GM23338 (cell line): ENCODE data around the gene PPP1CA. TPM values are rescaled to one million over a fixed set of nuclear protein-coding genes. Genes with fewer than 3 reads are reported as not detected.

Source experiments
- ATAC-seq: fragments of 200-7000 bp; cut with Tn5 transposase; 3 replicates; pipeline ENCODE4 v1.9.1; 2020
- DNase-seq: peaks from one replicate; pipeline ENCODE4 v3.0.0-alpha.2; 2015; ENCODE audit warnings: low spot score
- H2AFZ ChIP-seq: fragments of 200-600 bp; sonication (generic); 2 replicates; pipeline ENCODE4 v1.8.0; 2016; ENCODE audit warnings: antibody characterized with exemption, mild to moderate bottlenecking, moderate library complexity
- H3F3A ChIP-seq: fragments of 200-600 bp; sonication (generic); replicated peaks from 2 replicates; pipeline ENCODE4 v1.8.0; 2017; ENCODE audit warnings: antibody characterized with exemption, mixed run types, low read depth
- H3K27ac ChIP-seq: fragments of 200-600 bp; sonication (generic); 2 replicates; pipeline ENCODE4 v1.6.1; 2016; ENCODE audit warnings: low read depth
- H3K27me3 ChIP-seq: fragments of 200-600 bp; sonication (generic); 2 replicates; pipeline ENCODE4 v1.8.0; 2016; ENCODE audit warnings: mild to moderate bottlenecking, mixed run types, moderate library complexity; ENCODE audit not compliant: insufficient read depth
- H3K36me3 ChIP-seq: fragments of 200-600 bp; sonication (generic); 2 replicates; pipeline ENCODE4 v1.8.0; 2016; ENCODE audit warnings: mild to moderate bottlenecking; ENCODE audit not compliant: insufficient read depth
- H3K4me1 ChIP-seq: fragments of 200-600 bp; sonication (generic); 2 replicates; pipeline ENCODE4 v1.8.0; 2016; ENCODE audit warnings: mild to moderate bottlenecking, moderate library complexity; ENCODE audit not compliant: insufficient read depth
- H3K4me2 ChIP-seq: fragments of 200-600 bp; sonication (generic); 2 replicates; pipeline ENCODE4 v1.7.1; 2017; ENCODE audit warnings: mixed run types
- H3K4me3 ChIP-seq: fragments of 200-600 bp; sonication (generic); 2 replicates; pipeline ENCODE4 v1.6.1; 2016; ENCODE audit warnings: mixed run types
- H3K79me2 ChIP-seq: fragments of 200-600 bp; sonication (generic); replicated peaks from 2 replicates; pipeline ENCODE4 v1.8.0; 2017; ENCODE audit warnings: mild to moderate bottlenecking; ENCODE audit not compliant: insufficient read depth
- H3K9me2 ChIP-seq: fragments of 200-600 bp; sonication (generic); 2 replicates; pipeline ENCODE4 v1.8.0; 2017; ENCODE audit not compliant: insufficient read depth
- H4K20me1 ChIP-seq: fragments of 200-600 bp; sonication (generic); replicated peaks from 2 replicates; pipeline ENCODE4 v1.8.0; 2017; ENCODE audit warnings: mild to moderate bottlenecking; ENCODE audit not compliant: insufficient read depth
- H3K27ac Mint-ChIP-seq: 2 replicates; pipeline ENCODE4 v1.8.0; 2020; ENCODE audit warnings: inconsistent platforms, mild to moderate bottlenecking, moderate library complexity, mixed read lengths
- H3K27me3 Mint-ChIP-seq: 3 replicates; pipeline ENCODE4 v1.8.0; 2022; ENCODE audit warnings: low read depth, mild to moderate bottlenecking, moderate library complexity, mixed read lengths, inconsistent platforms; ENCODE audit not compliant: insufficient read depth, poor library complexity
- H3K36me3 Mint-ChIP-seq: 3 replicates; pipeline ENCODE4 v1.8.0; 2021; ENCODE audit warnings: low read depth, mild to moderate bottlenecking, inconsistent platforms, moderate library complexity, mixed read lengths
- H3K4me1 Mint-ChIP-seq: 3 replicates; pipeline ENCODE4 v1.8.0; 2020; ENCODE audit warnings: mild to moderate bottlenecking, inconsistent platforms, mixed read lengths
- H3K4me3 Mint-ChIP-seq: 3 replicates; pipeline ENCODE4 v1.8.0; 2021; ENCODE audit warnings: moderate library complexity, mild to moderate bottlenecking, inconsistent platforms, mixed read lengths
- H3K9me3 Mint-ChIP-seq: 3 replicates; pipeline ENCODE4 v1.8.0; 2020; ENCODE audit warnings: moderate library complexity, mild to moderate bottlenecking, inconsistent platforms, mixed read lengths
- CREB1 ChIP-seq: fragments of 250-450 bp; sonication (Bioruptor Pico); IDR thresholded peaks from 2 replicates; pipeline ENCODE4 v1.5.0; 2020; ENCODE audit warnings: low read depth, mild to moderate bottlenecking, moderate library complexity
- CTCF ChIP-seq, 2 experiments: fragments of 200-600 bp in 1 of 2; sonication (generic) in 1 of 2; conservative IDR thresholded peaks; 2 replicates each; pipeline versions ENCODE4 v1.5.1 to v1.6.1; 2016 to 2017; ENCODE audit warnings: antibody characterized with exemption in 2 of 2, low read depth in 2 of 2, mild to moderate bottlenecking in 2 of 2, moderate library complexity in 1 of 2
- EZH2 ChIP-seq: fragments of 200-600 bp; sonication (generic); IDR thresholded peaks from one replicate; pipeline ENCODE4 v1.8.0; 2017; ENCODE audit warnings: antibody characterized with exemption, mild to moderate bottlenecking, low read depth; ENCODE audit not compliant: unreplicated experiment
- EZH2phosphoT487 ChIP-seq: fragments of 200-600 bp; sonication (generic); IDR thresholded peaks from one replicate; pipeline ENCODE4 v1.8.1; 2018; ENCODE audit warnings: antibody characterized with exemption; ENCODE audit not compliant: unreplicated experiment
- JUNB ChIP-seq: IDR thresholded peaks from one replicate; pipeline ENCODE4 v1.6.1; 2016; ENCODE audit warnings: antibody characterized with exemption; ENCODE audit not compliant: unreplicated experiment
- NANOG ChIP-seq: IDR thresholded peaks from 2 replicates; pipeline ENCODE4 v1.6.1; 2016; ENCODE audit warnings: antibody characterized with exemption, borderline replicate concordance
- POLR2AphosphoS5 ChIP-seq: IDR thresholded peaks from 2 replicates; pipeline ENCODE4 v1.6.1; 2016; ENCODE audit warnings: antibody characterized with exemption, low read depth
- STAT1 ChIP-seq: IDR thresholded peaks from one replicate; pipeline ENCODE4 v1.6.1; 2016; ENCODE audit warnings: antibody characterized with exemption; ENCODE audit not compliant: unreplicated experiment
- ZNF114 ChIP-seq: fragments of 250-450 bp; sonication (Bioruptor Pico); IDR thresholded peaks from 2 replicates; pipeline ENCODE4 v1.5.0; 2020; ENCODE audit warnings: mild to moderate bottlenecking, moderate library complexity
- ZNF331 ChIP-seq: fragments of 250-450 bp; sonication (Bioruptor Pico); IDR thresholded peaks from 2 replicates; pipeline ENCODE4 v1.5.0; 2020; ENCODE audit warnings: low read depth, mild to moderate bottlenecking, moderate library complexity
- polyA plus RNA-seq: library from polyadenylated mRNA; unstranded; fragments of >200 nt; fragmentation: Nextera tagmentation; extraction: Ambion mirVana; gene quantifications from 2 replicates; pipeline ENCODE4 v1.2.1, GENCODE V29; 2016
- total RNA-seq: library from RNA; depleted of rRNA; stranded (reverse); fragments of >200 nt; shearing (Covaris generic); gene quantifications from 2 replicates; pipeline ENCODE4 v1.2.3, GENCODE V29; 2014
- TF ChIP-seq, protein P1 (sequence below): IDR thresholded peaks from 2 replicates; pipeline ENCODE4 v1.6.1; 2016; ENCODE audit warnings: antibody characterized with exemption
- TF ChIP-seq, protein P2 (sequence below): fragments of 250-450 bp; sonication (Bioruptor Pico); IDR thresholded peaks from 2 replicates; pipeline ENCODE4 v1.5.0; 2020; ENCODE audit warnings: mild to moderate bottlenecking, moderate library complexity
- TF ChIP-seq, protein P3 (sequence below): IDR thresholded peaks from one replicate; pipeline ENCODE4 v1.6.1; 2018; ENCODE audit warnings: antibody characterized with exemption; ENCODE audit not compliant: unreplicated experiment

The PPP1CA gene
- total and polyA plus RNA-seq, 2 experiments from 2014 or later, result 217 to 237 TPM

DNA sequence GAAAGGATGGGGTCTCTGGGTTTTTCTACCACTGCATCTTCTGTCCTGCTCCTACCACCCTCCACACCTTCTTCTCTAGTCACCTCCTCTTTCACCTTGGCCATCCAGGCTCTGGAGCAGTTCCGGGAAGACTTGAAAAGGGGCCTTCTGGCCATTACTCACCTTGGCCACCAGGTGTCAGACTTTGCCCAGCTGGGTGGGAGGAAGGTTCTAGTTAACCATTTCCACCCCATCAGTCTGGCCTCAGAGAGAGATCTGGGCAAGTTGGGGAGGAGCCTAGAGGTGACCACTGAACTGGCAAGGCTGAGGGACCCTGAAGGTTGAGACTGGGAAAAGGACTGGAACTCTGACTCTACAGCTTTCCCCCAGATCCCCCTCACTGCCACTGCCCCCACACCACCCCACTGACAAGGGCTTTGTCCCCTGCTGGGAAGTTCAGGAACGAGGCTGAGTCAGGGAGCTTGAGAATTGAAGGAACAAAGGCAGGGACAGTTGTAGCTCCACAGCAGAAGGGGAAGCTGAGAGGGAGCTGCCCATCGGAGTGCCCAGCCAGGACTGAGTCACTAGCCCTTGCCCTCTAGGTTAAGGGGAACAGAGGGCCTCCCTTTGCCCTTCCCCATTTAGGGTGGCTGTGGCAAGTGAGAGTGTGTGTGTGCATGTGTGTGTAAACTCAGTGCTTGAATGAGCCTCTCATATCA is 44.6 kb downstream of the PPP1CA start:
- no peaks in the 10 kb centered on the region for H3K36me3 ChIP-seq
- no peak overlapping the region for H3K4me3 ChIP-seq
- Mint-ChIP-seq H3K4me1 (peaks cover 23% of the 10 kb centered on the region), H3K4me3 (no peak overlapping the region; the same call in 2 of the 3 replicates), H3K27ac (0 out of 2 replicates have a peak overlapping the region, but pooled peaks have one; percentile 72), H3K27me3 (peaks cover 30% of the 10 kb centered on the region), H3K36me3 (no peaks in the 10 kb centered on the region; the same call in 2 of the 3 replicates), H3K9me3 (no peaks in the 10 kb centered on the region; the same call in 2 of the 3 replicates)
- no peak overlapping the region for H3K4me2 ChIP-seq
- no peak overlapping the region for H3K27ac ChIP-seq
- no peak for TF ChIP-seq POLR2AphosphoS5
- TF ChIP-seq CTCF (conservative IDR thresholded peaks at IDR 0.05; ENCODE audit: low read depth in 2 of 2), result peak; percentile 98 to 99
- TF ChIP-seq, protein P1, sequence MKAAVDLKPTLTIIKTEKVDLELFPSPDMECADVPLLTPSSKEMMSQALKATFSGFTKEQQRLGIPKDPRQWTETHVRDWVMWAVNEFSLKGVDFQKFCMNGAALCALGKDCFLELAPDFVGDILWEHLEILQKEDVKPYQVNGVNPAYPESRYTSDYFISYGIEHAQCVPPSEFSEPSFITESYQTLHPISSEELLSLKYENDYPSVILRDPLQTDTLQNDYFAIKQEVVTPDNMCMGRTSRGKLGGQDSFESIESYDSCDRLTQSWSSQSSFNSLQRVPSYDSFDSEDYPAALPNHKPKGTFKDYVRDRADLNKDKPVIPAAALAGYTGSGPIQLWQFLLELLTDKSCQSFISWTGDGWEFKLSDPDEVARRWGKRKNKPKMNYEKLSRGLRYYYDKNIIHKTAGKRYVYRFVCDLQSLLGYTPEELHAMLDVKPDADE, result no peak
- TF ChIP-seq, protein P2, sequence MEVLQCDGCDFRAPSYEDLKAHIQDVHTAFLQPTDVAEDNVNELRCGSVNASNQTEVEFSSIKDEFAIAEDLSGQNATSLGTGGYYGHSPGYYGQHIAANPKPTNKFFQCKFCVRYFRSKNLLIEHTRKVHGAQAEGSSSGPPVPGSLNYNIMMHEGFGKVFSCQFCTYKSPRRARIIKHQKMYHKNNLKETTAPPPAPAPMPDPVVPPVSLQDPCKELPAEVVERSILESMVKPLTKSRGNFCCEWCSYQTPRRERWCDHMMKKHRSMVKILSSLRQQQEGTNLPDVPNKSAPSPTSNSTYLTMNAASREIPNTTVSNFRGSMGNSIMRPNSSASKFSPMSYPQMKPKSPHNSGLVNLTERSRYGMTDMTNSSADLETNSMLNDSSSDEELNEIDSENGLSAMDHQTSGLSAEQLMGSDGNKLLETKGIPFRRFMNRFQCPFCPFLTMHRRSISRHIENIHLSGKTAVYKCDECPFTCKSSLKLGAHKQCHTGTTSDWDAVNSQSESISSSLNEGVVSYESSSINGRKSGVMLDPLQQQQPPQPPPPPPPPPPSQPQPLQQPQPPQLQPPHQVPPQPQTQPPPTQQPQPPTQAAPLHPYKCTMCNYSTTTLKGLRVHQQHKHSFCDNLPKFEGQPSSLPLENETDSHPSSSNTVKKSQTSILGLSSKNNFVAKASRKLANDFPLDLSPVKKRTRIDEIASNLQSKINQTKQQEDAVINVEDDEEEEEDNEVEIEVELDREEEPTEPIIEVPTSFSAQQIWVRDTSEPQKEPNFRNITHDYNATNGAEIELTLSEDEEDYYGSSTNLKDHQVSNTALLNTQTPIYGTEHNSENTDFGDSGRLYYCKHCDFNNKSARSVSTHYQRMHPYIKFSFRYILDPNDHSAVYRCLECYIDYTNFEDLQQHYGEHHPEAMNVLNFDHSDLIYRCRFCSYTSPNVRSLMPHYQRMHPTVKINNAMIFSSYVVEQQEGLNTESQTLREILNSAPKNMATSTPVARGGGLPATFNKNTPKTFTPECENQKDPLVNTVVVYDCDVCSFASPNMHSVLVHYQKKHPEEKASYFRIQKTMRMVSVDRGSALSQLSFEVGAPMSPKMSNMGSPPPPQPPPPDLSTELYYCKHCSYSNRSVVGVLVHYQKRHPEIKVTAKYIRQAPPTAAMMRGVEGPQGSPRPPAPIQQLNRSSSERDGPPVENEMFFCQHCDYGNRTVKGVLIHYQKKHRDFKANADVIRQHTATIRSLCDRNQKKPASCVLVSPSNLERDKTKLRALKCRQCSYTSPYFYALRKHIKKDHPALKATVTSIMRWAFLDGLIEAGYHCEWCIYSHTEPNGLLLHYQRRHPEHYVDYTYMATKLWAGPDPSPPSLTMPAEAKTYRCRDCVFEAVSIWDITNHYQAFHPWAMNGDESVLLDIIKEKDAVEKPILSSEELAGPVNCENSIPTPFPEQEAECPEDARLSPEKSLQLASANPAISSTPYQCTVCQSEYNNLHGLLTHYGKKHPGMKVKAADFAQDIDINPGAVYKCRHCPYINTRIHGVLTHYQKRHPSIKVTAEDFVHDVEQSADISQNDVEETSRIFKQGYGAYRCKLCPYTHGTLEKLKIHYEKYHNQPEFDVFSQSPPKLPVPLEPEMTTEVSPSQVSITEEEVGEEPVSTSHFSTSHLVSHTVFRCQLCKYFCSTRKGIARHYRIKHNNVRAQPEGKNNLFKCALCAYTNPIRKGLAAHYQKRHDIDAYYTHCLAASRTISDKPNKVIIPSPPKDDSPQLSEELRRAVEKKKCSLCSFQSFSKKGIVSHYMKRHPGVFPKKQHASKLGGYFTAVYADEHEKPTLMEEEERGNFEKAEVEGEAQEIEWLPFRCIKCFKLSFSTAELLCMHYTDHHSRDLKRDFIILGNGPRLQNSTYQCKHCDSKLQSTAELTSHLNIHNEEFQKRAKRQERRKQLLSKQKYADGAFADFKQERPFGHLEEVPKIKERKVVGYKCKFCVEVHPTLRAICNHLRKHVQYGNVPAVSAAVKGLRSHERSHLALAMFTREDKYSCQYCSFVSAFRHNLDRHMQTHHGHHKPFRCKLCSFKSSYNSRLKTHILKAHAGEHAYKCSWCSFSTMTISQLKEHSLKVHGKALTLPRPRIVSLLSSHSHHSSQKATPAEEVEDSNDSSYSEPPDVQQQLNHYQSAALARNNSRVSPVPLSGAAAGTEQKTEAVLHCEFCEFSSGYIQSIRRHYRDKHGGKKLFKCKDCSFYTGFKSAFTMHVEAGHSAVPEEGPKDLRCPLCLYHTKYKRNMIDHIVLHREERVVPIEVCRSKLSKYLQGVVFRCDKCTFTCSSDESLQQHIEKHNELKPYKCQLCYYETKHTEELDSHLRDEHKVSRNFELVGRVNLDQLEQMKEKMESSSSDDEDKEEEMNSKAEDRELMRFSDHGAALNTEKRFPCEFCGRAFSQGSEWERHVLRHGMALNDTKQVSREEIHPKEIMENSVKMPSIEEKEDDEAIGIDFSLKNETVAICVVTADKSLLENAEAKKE (CRISPR knock-in tag), result 0 out of 2 replicates have a peak, but pooled peaks have one; percentile 7
- no peak for TF ChIP-seq ZNF114 (CRISPR knock-in tag)
- TF ChIP-seq JUNB, result no peak
- no peak for TF ChIP-seq EZH2phosphoT487
- 0 out of 2 replicates have a peak, but pooled peaks have one; percentile 12 for TF ChIP-seq CREB1 (CRISPR knock-in tag)
- TF ChIP-seq ZNF331 (CRISPR knock-in tag), result no peak
- TF ChIP-seq EZH2, result no peak
- TF ChIP-seq, protein P3, sequence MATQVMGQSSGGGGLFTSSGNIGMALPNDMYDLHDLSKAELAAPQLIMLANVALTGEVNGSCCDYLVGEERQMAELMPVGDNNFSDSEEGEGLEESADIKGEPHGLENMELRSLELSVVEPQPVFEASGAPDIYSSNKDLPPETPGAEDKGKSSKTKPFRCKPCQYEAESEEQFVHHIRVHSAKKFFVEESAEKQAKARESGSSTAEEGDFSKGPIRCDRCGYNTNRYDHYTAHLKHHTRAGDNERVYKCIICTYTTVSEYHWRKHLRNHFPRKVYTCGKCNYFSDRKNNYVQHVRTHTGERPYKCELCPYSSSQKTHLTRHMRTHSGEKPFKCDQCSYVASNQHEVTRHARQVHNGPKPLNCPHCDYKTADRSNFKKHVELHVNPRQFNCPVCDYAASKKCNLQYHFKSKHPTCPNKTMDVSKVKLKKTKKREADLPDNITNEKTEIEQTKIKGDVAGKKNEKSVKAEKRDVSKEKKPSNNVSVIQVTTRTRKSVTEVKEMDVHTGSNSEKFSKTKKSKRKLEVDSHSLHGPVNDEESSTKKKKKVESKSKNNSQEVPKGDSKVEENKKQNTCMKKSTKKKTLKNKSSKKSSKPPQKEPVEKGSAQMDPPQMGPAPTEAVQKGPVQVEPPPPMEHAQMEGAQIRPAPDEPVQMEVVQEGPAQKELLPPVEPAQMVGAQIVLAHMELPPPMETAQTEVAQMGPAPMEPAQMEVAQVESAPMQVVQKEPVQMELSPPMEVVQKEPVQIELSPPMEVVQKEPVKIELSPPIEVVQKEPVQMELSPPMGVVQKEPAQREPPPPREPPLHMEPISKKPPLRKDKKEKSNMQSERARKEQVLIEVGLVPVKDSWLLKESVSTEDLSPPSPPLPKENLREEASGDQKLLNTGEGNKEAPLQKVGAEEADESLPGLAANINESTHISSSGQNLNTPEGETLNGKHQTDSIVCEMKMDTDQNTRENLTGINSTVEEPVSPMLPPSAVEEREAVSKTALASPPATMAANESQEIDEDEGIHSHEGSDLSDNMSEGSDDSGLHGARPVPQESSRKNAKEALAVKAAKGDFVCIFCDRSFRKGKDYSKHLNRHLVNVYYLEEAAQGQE, result no peak
- no peak for TF ChIP-seq STAT1
- no peak for TF ChIP-seq NANOG
- peak; percentile 53 for ATAC-seq
- H3K79me2 ChIP-seq, result no peaks in the 10 kb centered on the region
- DNase-seq, result peak; percentile 94
- H3K9me2 ChIP-seq, result no peaks in the 10 kb centered on the region
- H4K20me1 ChIP-seq, result no peaks in the 10 kb centered on the region
- H3K4me1 ChIP-seq, result peaks cover 9% of the 10 kb centered on the region
- 0 out of 2 replicates have a peak, but pooled peaks cover 10% of the 10 kb centered on the region for H3F3A ChIP-seq
- peak overlapping the region; percentile 80 for H2AFZ ChIP-seq
- peaks cover 4% of the 10 kb centered on the region; the same call in 1 of the 2 replicates for H3K27me3 ChIP-seq
